HCT116 (cell line): ENCODE data around the gene SORL1. TPM values are rescaled to one million over a fixed set of nuclear protein-coding genes. Genes with fewer than 3 reads are reported as not detected.

Experiments used
- ATAC-seq: fragments of 200-7000 bp; cut with Tn5 transposase; 2 replicates; pipeline ENCODE4 v1.9.1; 2020; ENCODE audit warnings: mild to moderate bottlenecking, moderate library complexity
- BruUV-seq: library from RNA; stranded (reverse); fragments of 400-500 nt; replicated peaks from 2 replicates; lab custom pipeline; 2021; lab: Mats Ljungman, UMichigan
- CTCF ChIA-PET: fragments of 300-600 bp; sonication (Branson Sonifier 250); formaldehyde crosslinking; loops from one replicate; lab custom pipeline; 2021; ENCODE audit warnings: antibody characterized with exemption; lab: Charles Lee
- POLR2A ChIA-PET: fragments of 300-600, 350-600 bp; sonication (Branson Sonifier 250); formaldehyde crosslinking; loops from one replicate; lab custom pipeline; 2021; ENCODE audit warnings: antibody characterized with exemption; lab: Charles Lee
- RAD21 ChIA-PET, 2 experiments: fragments of 300-600 bp; sonication (Branson Sonifier 250); formaldehyde crosslinking; loops; one replicate each; lab custom pipeline; 2023; ENCODE audit warnings: low total read pairs in 2 of 2; ENCODE audit not compliant: uncharacterized antibody in 2 of 2, unreplicated experiment in 2 of 2, low non-redundant PET in 1 of 2; lab: Charles Lee
- DNase-seq: peaks from one replicate; pipeline ENCODE4 v3.0.0-alpha.2; 2010; ENCODE audit warnings: low read depth, low spot score
- H2AFZ ChIP-seq: fragments of 200-600 bp; shearing (Covaris generic), sonication (generic); 2 replicates; pipeline ENCODE4 v1.6.1; 2017; ENCODE audit warnings: low read depth, mixed run types, mixed read lengths, antibody characterized with exemption, low read length; ENCODE audit not compliant: poor library complexity, severe bottlenecking
- H3K27ac ChIP-seq: 2 replicates; pipeline ENCODE4 v1.5.1; 2012; ENCODE audit warnings: low read depth, low read length
- H3K27me3 ChIP-seq: fragments of 200-600 bp; sonication (generic); 2 replicates; pipeline ENCODE4 v1.6.1; 2016; ENCODE audit warnings: mixed run types, low read length, mixed read lengths; ENCODE audit not compliant: insufficient read depth
- H3K36me3 ChIP-seq, 2 experiments: fragments of 200-500 bp in 1 of 2; fragments of 200-600 bp in 1 of 2; sonication (Bioruptor generic) in 1 of 2; sonication (generic) in 1 of 2; 2 replicates each; pipeline versions ENCODE4 v1.5.1 to v1.6.1; 2014 to 2016; ENCODE audit warnings: low read length in 2 of 2, inconsistent platforms in 1 of 2, mixed read lengths in 1 of 2, mixed run types in 1 of 2; ENCODE audit not compliant: insufficient read depth in 2 of 2, control insufficient read depth in 1 of 2
- H3K4me1 ChIP-seq, 2 experiments: fragments of 200-600 bp in 1 of 2; sonication (generic) in 1 of 2; 2 replicates each; pipeline versions ENCODE4 v1.5.1 to v1.6.1; 2012 to 2017; ENCODE audit warnings: low read length in 2 of 2, inconsistent platforms in 1 of 2, mild to moderate bottlenecking in 1 of 2, mixed read lengths in 1 of 2, mixed run types in 1 of 2, moderate library complexity in 1 of 2; ENCODE audit not compliant: insufficient read depth in 2 of 2, control insufficient read depth in 1 of 2
- H3K4me2 ChIP-seq: fragments of 200-600 bp; sonication (generic); 2 replicates; pipeline ENCODE4 v1.6.1; 2017; ENCODE audit warnings: mixed run types, low read length, mixed read lengths
- H3K4me3 ChIP-seq, 2 experiments: fragments of 200-600 bp in 1 of 2; sonication (generic) in 1 of 2; replicated peaks in 1 of 2; 2 replicates each; pipeline ENCODE4 v1.5.1; 2011 to 2016; ENCODE audit warnings: low read length in 2 of 2, control low read depth in 1 of 2, low read depth in 1 of 2, mild to moderate bottlenecking in 1 of 2, mixed read lengths in 1 of 2, mixed run types in 1 of 2
- H3K79me2 ChIP-seq: fragments of 200-600 bp; sonication (generic); 2 replicates; pipeline ENCODE4 v1.6.1; 2017; ENCODE audit warnings: mild to moderate bottlenecking, mixed run types, low read length, moderate library complexity, mixed read lengths; ENCODE audit not compliant: insufficient read depth
- H3K9ac ChIP-seq: fragments of 200-600 bp; sonication (generic); 2 replicates; pipeline ENCODE4 v1.6.1; 2016; ENCODE audit warnings: low read length, mixed read lengths
- H3K9me2 ChIP-seq: fragments of 200-600 bp; sonication (generic), shearing (Covaris generic); 2 replicates; pipeline ENCODE4 v1.6.1; 2017; ENCODE audit warnings: mixed run types, mild to moderate bottlenecking, moderate library complexity; ENCODE audit not compliant: insufficient read depth
- H3K9me3 ChIP-seq, 2 experiments: fragments of 200-500 bp in 1 of 2; fragments of 200-600 bp in 1 of 2; sonication (Bioruptor generic) in 1 of 2; sonication (generic) in 1 of 2; 2 replicates each; pipeline ENCODE4 v1.6.1; 2014 to 2017; ENCODE audit warnings: low read length in 2 of 2, mixed read lengths in 2 of 2, inconsistent platforms in 1 of 2, low read depth in 1 of 2, mild to moderate bottlenecking in 1 of 2, mixed run types in 1 of 2, moderate library complexity in 1 of 2; ENCODE audit not compliant: control insufficient read depth in 1 of 2, insufficient read depth in 1 of 2
- H4K20me1 ChIP-seq: fragments of 200-600 bp; sonication (generic), shearing (Covaris generic); 2 replicates; pipeline ENCODE4 v1.6.1; 2017; ENCODE audit warnings: mixed run types, mild to moderate bottlenecking, moderate library complexity; ENCODE audit not compliant: insufficient read depth
- CBX3 ChIP-seq: IDR thresholded peaks from 2 replicates; pipeline ENCODE4 v1.6.1; 2012; ENCODE audit warnings: low read depth
- CEBPB ChIP-seq: IDR thresholded peaks from 2 replicates; pipeline ENCODE4 v1.6.1; 2012; ENCODE audit warnings: low read depth
- EGR1 ChIP-seq: IDR thresholded peaks from 2 replicates; pipeline ENCODE4 v1.6.1; 2012; ENCODE audit warnings: low read depth
- EZH2 ChIP-seq: fragments of 200-600 bp; sonication (generic); IDR thresholded peaks from 2 replicates; pipeline ENCODE4 v1.6.1; 2017; ENCODE audit warnings: antibody characterized with exemption, mixed run types
- EZH2phosphoT487 ChIP-seq: fragments of 200-600 bp; IDR thresholded peaks from 2 replicates; pipeline ENCODE4 v1.6.1; 2018; ENCODE audit warnings: antibody characterized with exemption, borderline replicate concordance
- POLR2AphosphoS5 ChIP-seq: IDR thresholded peaks from 2 replicates; pipeline ENCODE4 v1.6.1; 2011; ENCODE audit warnings: mild to moderate bottlenecking, low read depth, low read length, moderate library complexity
- RAD21 ChIP-seq: IDR thresholded peaks from 2 replicates; pipeline ENCODE4 v1.6.1; 2012; ENCODE audit warnings: low read depth, mild to moderate bottlenecking
- SIN3A ChIP-seq: IDR thresholded peaks from 2 replicates; pipeline ENCODE4 v1.6.1; 2012; ENCODE audit warnings: low read depth
- TCF7L2 ChIP-seq: IDR thresholded peaks from 2 replicates; pipeline ENCODE4 v1.7.0; 2011; ENCODE audit warnings: borderline replicate concordance, inconsistent platforms; ENCODE audit not compliant: insufficient read depth, insufficient read length; ENCODE audit errors: extremely low read depth
- ZFX ChIP-seq: fragments of 450-650 bp; IDR thresholded peaks from 2 replicates; pipeline ENCODE4 v1.6.1; 2017
- intact Hi-C: fragments of 100-400 bp; cut with micrococcal nuclease; formaldehyde crosslinking; loops from 2 replicates; pipeline ENCODE4 v1.10.0; 2022
- total RNA-seq: library from RNA; stranded (reverse); gene quantifications from one replicate; pipeline ENCODE4 v1.2.1, GENCODE V29; 2021; ENCODE audit not compliant: unreplicated experiment
- TF ChIP-seq, protein P1 (sequence below): IDR thresholded peaks from 2 replicates; pipeline ENCODE4 v1.6.1; 2012
- TF ChIP-seq, protein P2 (sequence below): IDR thresholded peaks from 2 replicates; pipeline ENCODE4 v1.6.1; 2012
- TF ChIP-seq, protein P3 (sequence below): IDR thresholded peaks from 2 replicates; pipeline ENCODE4 v1.6.1; 2012; ENCODE audit warnings: low read depth

Gene SORL1
- total RNA-seq, 1 experiment from 2014 or later, result 17.4 TPM

DNA sequence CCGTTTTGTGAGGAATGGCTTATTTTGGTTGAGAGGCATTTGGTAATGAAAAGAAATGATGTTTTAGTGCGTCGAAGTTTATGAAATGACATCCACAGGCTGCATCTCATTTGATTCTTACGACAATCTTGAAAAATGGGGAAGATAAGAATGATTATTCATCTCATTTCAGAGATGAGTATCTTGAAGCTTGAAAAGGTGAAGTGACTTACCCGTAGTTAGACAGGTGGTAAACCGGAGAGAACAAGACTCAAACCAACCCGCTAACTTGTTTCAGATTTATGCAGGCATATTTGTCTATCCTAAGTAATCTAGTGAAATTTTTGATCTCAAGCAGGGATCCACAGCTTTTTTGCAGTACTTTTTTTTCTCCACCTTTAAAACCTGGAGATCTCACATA lies 9.7 kb downstream of the SORL1 start:
- intact Hi-C loops, result no loop called here
- no peaks in the 10 kb centered on the region for H3K36me3 ChIP-seq

More for the DNA sequence above, 9.7 kb downstream of the SORL1 start:
- no peaks in the 10 kb centered on the region for H3K9me2 ChIP-seq
- TF ChIP-seq, protein P1, sequence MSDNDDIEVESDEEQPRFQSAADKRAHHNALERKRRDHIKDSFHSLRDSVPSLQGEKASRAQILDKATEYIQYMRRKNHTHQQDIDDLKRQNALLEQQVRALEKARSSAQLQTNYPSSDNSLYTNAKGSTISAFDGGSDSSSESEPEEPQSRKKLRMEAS, result no peak
- TF ChIP-seq EGR1, result no peak
- TF ChIP-seq, protein P2, sequence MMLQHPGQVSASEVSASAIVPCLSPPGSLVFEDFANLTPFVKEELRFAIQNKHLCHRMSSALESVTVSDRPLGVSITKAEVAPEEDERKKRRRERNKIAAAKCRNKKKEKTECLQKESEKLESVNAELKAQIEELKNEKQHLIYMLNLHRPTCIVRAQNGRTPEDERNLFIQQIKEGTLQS, result no peak
- TF ChIP-seq RAD21, result no peak
- TF ChIP-seq ZFX, result no peak
- TF ChIP-seq SIN3A, result no peak
- TF ChIP-seq CBX3, result no peak
- TF ChIP-seq EZH2, result no peak
- TF ChIP-seq POLR2AphosphoS5, result no peak
- no peak for TF ChIP-seq EZH2phosphoT487
- no peak for TF ChIP-seq CEBPB
- TF ChIP-seq, protein P3, sequence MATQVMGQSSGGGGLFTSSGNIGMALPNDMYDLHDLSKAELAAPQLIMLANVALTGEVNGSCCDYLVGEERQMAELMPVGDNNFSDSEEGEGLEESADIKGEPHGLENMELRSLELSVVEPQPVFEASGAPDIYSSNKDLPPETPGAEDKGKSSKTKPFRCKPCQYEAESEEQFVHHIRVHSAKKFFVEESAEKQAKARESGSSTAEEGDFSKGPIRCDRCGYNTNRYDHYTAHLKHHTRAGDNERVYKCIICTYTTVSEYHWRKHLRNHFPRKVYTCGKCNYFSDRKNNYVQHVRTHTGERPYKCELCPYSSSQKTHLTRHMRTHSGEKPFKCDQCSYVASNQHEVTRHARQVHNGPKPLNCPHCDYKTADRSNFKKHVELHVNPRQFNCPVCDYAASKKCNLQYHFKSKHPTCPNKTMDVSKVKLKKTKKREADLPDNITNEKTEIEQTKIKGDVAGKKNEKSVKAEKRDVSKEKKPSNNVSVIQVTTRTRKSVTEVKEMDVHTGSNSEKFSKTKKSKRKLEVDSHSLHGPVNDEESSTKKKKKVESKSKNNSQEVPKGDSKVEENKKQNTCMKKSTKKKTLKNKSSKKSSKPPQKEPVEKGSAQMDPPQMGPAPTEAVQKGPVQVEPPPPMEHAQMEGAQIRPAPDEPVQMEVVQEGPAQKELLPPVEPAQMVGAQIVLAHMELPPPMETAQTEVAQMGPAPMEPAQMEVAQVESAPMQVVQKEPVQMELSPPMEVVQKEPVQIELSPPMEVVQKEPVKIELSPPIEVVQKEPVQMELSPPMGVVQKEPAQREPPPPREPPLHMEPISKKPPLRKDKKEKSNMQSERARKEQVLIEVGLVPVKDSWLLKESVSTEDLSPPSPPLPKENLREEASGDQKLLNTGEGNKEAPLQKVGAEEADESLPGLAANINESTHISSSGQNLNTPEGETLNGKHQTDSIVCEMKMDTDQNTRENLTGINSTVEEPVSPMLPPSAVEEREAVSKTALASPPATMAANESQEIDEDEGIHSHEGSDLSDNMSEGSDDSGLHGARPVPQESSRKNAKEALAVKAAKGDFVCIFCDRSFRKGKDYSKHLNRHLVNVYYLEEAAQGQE, result no peak
- no peak for TF ChIP-seq TCF7L2
- H3K4me1 ChIP-seq, result peaks cover 47 to 57% of the 10 kb centered on the region in 2 experiments
- no peaks in the 10 kb centered on the region; the same call in 1 of the 2 replicates for H3K79me2 ChIP-seq
- H3K4me2 ChIP-seq, result no peak overlapping the region
- no peaks in the 10 kb centered on the region for H3K27me3 ChIP-seq
- ATAC-seq (no peak), DNase-seq (no peak)
- RAD21 ChIA-PET, result no interaction called here
- no peak overlapping the region for H3K27ac ChIP-seq
- no peak overlapping the region for H2AFZ ChIP-seq
- BruUV-seq, result no TSS peak
- no peaks in the 10 kb centered on the region for H4K20me1 ChIP-seq
- no peak overlapping the region for H3K9ac ChIP-seq
- POLR2A ChIA-PET, result no interaction called here
- no peak overlapping the region for H3K4me3 ChIP-seq
- no peaks in the 10 kb centered on the region for H3K9me3 ChIP-seq
- CTCF ChIA-PET, result interaction anchor here (1.1 kb wide), 1 partner anchor 11 kb away, joined by 3 read pairs; no protein-coding TSS in a partner anchor
